SK-N-SH (cell line): ENCODE data around the gene ZIC1. TPM values are rescaled to one million over a fixed set of nuclear protein-coding genes. Genes with fewer than 3 reads are reported as not detected.

Source experiments
- CTCF ChIA-PET: fragments of 300-600, 350-600 bp; formaldehyde crosslinking; extraction: SDS; loops from one replicate; lab custom pipeline; 2021; lab: Yijun Ruan, JAX
- POLR2A ChIA-PET: fragments of 350-600 bp; sonication (Branson Sonifier 250); formaldehyde crosslinking; extraction: SDS; loops from one replicate; lab custom pipeline; 2020; ENCODE audit warnings: antibody characterized with exemption, inconsistent platforms; lab: Yijun Ruan, JAX
- DNase-seq: peaks from one replicate; pipeline ENCODE4 v3.0.0; 2012
- H2AFZ ChIP-seq: fragments of 200-600 bp; sonication (generic); 2 replicates; pipeline ENCODE4 v1.8.1; 2016; ENCODE audit warnings: antibody characterized with exemption, mild to moderate bottlenecking, low read depth
- H3F3A ChIP-seq: fragments of 200-600 bp; sonication (generic); replicated peaks from 2 replicates; pipeline ENCODE3; 2016; ENCODE audit warnings: antibody characterized with exemption, mild to moderate bottlenecking; ENCODE audit not compliant: insufficient read depth
- H3K27ac ChIP-seq, 2 experiments: fragments of 200-500 bp in 1 of 2; fragments of 200-600 bp in 1 of 2; sonication (Bioruptor generic) in 1 of 2; sonication (generic), shearing (Covaris generic) in 1 of 2; 2 replicates each; pipeline versions ENCODE4 v1.5.1 to v1.6.1; 2014 to 2016; ENCODE audit warnings: low read depth in 2 of 2, inconsistent platforms in 1 of 2, low read length in 1 of 2, mild to moderate bottlenecking in 1 of 2, mixed read lengths in 1 of 2
- H3K27me3 ChIP-seq: fragments of 200-600 bp; sonication (generic), shearing (Covaris generic); 2 replicates; pipeline ENCODE4 v1.6.1; 2016; ENCODE audit warnings: mixed run types; ENCODE audit not compliant: insufficient read depth
- H3K36me3 ChIP-seq, 2 experiments: fragments of 200-500 bp in 1 of 2; fragments of 200-600 bp in 1 of 2; sonication (Bioruptor generic) in 1 of 2; sonication (generic) in 1 of 2; replicated peaks in 1 of 2; 2 replicates each; pipeline versions ENCODE3 to v1.5.1; 2014 to 2016; ENCODE audit warnings: low read length in 1 of 2, mild to moderate bottlenecking in 1 of 2; ENCODE audit not compliant: insufficient read depth in 2 of 2, control insufficient read depth in 1 of 2
- H3K4me1 ChIP-seq, 2 experiments: fragments of 200-500 bp in 1 of 2; fragments of 200-600 bp in 1 of 2; sonication (Bioruptor generic) in 1 of 2; sonication (generic), shearing (Covaris generic) in 1 of 2; 2 replicates each; pipeline versions ENCODE4 v1.5.1 to v1.6.1; 2014 to 2016; ENCODE audit warnings: low read depth in 1 of 2, low read length in 1 of 2, mixed run types in 1 of 2; ENCODE audit not compliant: insufficient read depth in 2 of 2, control insufficient read depth in 1 of 2
- H3K4me2 ChIP-seq: fragments of 200-600 bp; sonication (generic), shearing (Covaris generic); 2 replicates; pipeline ENCODE4 v1.6.1; 2017; ENCODE audit warnings: mixed run types
- H3K4me3 ChIP-seq, 2 experiments: fragments of 200-500 bp in 1 of 2; fragments of 200-600 bp in 1 of 2; sonication (Bioruptor generic) in 1 of 2; sonication (generic), shearing (Covaris generic) in 1 of 2; 2 replicates each; pipeline versions ENCODE4 v1.5.1 to v1.8.1; 2014 to 2016; ENCODE audit warnings: low read depth in 2 of 2, inconsistent platforms in 1 of 2, low read length in 1 of 2, mild to moderate bottlenecking in 1 of 2, mixed read lengths in 1 of 2, moderate library complexity in 1 of 2
- H3K79me2 ChIP-seq: fragments of 200-600 bp; sonication (generic); 2 replicates; pipeline ENCODE4 v1.8.1; 2017; ENCODE audit warnings: mild to moderate bottlenecking; ENCODE audit not compliant: insufficient read depth
- H3K9ac ChIP-seq: fragments of 200-600 bp; sonication (generic); 2 replicates; pipeline ENCODE4 v1.6.1; 2017; ENCODE audit warnings: mixed run types
- H3K9me2 ChIP-seq: fragments of 200-600 bp; sonication (generic); 2 replicates; pipeline ENCODE4 v1.6.1; 2017; ENCODE audit warnings: mixed run types
- H3K9me3 ChIP-seq: fragments of 200-600 bp; sonication (generic); 2 replicates; pipeline ENCODE4 v1.6.1; 2017; ENCODE audit warnings: mixed run types, mild to moderate bottlenecking, moderate library complexity
- H4K20me1 ChIP-seq: fragments of 200-600 bp; sonication (generic); 2 replicates; pipeline ENCODE4 v1.6.1; 2017; ENCODE audit warnings: mild to moderate bottlenecking, mixed run types; ENCODE audit not compliant: insufficient read depth
- CHD2 ChIP-seq: fragments of 150-350 bp; IDR thresholded peaks from 2 replicates; pipeline ENCODE4 v1.6.1; 2018; ENCODE audit warnings: low read length; ENCODE audit not compliant: partially characterized antibody
- ELF1 ChIP-seq: IDR thresholded peaks from 2 replicates; pipeline ENCODE4 v1.4.0; 2012
- EZH2phosphoT487 ChIP-seq: fragments of 200-600 bp; sonication (generic); IDR thresholded peaks from 2 replicates; pipeline ENCODE4 v1.6.1; 2017; ENCODE audit warnings: low read depth, mixed run types, mild to moderate bottlenecking, antibody characterized with exemption, moderate library complexity, borderline replicate concordance
- FOXJ3 ChIP-seq: sonication (generic); formaldehyde crosslinking; IDR thresholded peaks from 2 replicates; pipeline ENCODE4 v1.5.1; 2020; ENCODE audit warnings: mild to moderate bottlenecking, missing genetic modification reagents
- FOXM1 ChIP-seq: IDR thresholded peaks from 2 replicates; pipeline ENCODE4 v1.4.0; 2012; ENCODE audit warnings: low read depth, mild to moderate bottlenecking
- JUND ChIP-seq: IDR thresholded peaks from 2 replicates; pipeline ENCODE4 v1.4.0; 2012
- MAX ChIP-seq: IDR thresholded peaks from 2 replicates; pipeline ENCODE4 v1.4.0; 2012; ENCODE audit warnings: low read depth
- MEF2A ChIP-seq: IDR thresholded peaks from 2 replicates; pipeline ENCODE4 v1.4.0; 2012; ENCODE audit warnings: low read depth, borderline replicate concordance
- NFIC ChIP-seq: IDR thresholded peaks from 2 replicates; pipeline ENCODE4 v1.4.0; 2012; ENCODE audit warnings: borderline replicate concordance
- NRF1 ChIP-seq: IDR thresholded peaks from 2 replicates; pipeline ENCODE4 v1.6.1; 2012; ENCODE audit warnings: low read depth, mild to moderate bottlenecking, low read length
- RAD21 ChIP-seq: IDR thresholded peaks from 2 replicates; pipeline ENCODE4 v1.6.1; 2012; ENCODE audit warnings: mild to moderate bottlenecking, low read length
- REST ChIP-seq: IDR thresholded peaks from 2 replicates; pipeline ENCODE4 v1.6.1; 2012; ENCODE audit warnings: mild to moderate bottlenecking, low read depth, low read length, moderate library complexity
- RFX5 ChIP-seq: IDR thresholded peaks from 2 replicates; pipeline ENCODE4 v1.6.1; 2012; ENCODE audit warnings: mild to moderate bottlenecking, improper control_type of control experiment, low read length
- SMC3 ChIP-seq: IDR thresholded peaks from 2 replicates; pipeline ENCODE4 v1.6.1; 2012; ENCODE audit warnings: low read depth, low read length, improper control_type of control experiment
- TAF1 ChIP-seq: IDR thresholded peaks from 2 replicates; pipeline ENCODE4 v1.6.1; 2012; ENCODE audit warnings: low read depth, mild to moderate bottlenecking, low read length, moderate library complexity, borderline replicate concordance
- TCF12 ChIP-seq: IDR thresholded peaks from 2 replicates; pipeline ENCODE4 v1.4.0; 2012
- TEAD4 ChIP-seq: IDR thresholded peaks from 2 replicates; pipeline ENCODE4 v1.4.0; 2012; ENCODE audit warnings: mild to moderate bottlenecking, borderline replicate concordance; ENCODE audit not compliant: insufficient read depth
- USF1 ChIP-seq: IDR thresholded peaks from 2 replicates; pipeline ENCODE4 v1.4.0; 2012; ENCODE audit warnings: low read depth, borderline replicate concordance
- USF2 ChIP-seq: fragments of 150-350 bp; IDR thresholded peaks from 2 replicates; pipeline ENCODE4 v1.6.1; 2017; ENCODE audit warnings: antibody characterized with exemption, low read length, low read depth, borderline replicate concordance
- YY1 ChIP-seq: IDR thresholded peaks from 2 replicates; pipeline ENCODE4 v1.4.0; 2012; ENCODE audit warnings: low read depth, mild to moderate bottlenecking
- ZBTB33 ChIP-seq: IDR thresholded peaks from 2 replicates; pipeline ENCODE4 v1.4.0; 2012; ENCODE audit warnings: low read depth, borderline replicate concordance
- WGBS: methylation state at CpG from one replicate; pipeline ENCODE4 v1.1.6; 2017; ENCODE audit warnings: low lambda C conversion rate; 5-methylcytosine and 5-hydroxymethylcytosine counted together
- polyA plus RNA-seq, 3 experiments: library from polyadenylated mRNA; depleted of rRNA; stranded (reverse); fragments of >200 nt; gene quantifications; 2 replicates each; pipeline ENCODE4 v1.2.3, GENCODE V29; 2012

Gene ZIC1
- polyA plus RNA-seq, 1 of the 3 experiments (the other 2 are of a cell fraction) = 16.7 TPM

- TF ChIP-seq RAD21 = no peak
- TF ChIP-seq NFIC = no peak
- no peak for TF ChIP-seq ELF1
- no peak for TF ChIP-seq SMC3
- no peak for TF ChIP-seq FOXM1
- no peak for TF ChIP-seq TAF1
- TF ChIP-seq MAX = no peak
- TF ChIP-seq NRF1 = no peak
- TF ChIP-seq ZBTB33 = no peak
Observed at GRCh38 chr3:147389717-147390116, 19.4 kb upstream of the ZIC1 start (continued).

- CTCF ChIA-PET = interaction anchor here (1.4 to 1.8 kb wide), 5 partner anchors 17 to 976 kb away, joined by 4 to 11 read pairs (median 5); no protein-coding TSS in a partner anchor
- POLR2A ChIA-PET = interaction anchor here (1.0 kb wide), 1 partner anchor 702 kb away, joined by 3 read pairs; no protein-coding TSS in a partner anchor
- H3K9me3 ChIP-seq = no peaks in the 10 kb centered on the region
- peaks cover 50% of the 10 kb centered on the region for H3K27me3 ChIP-seq
- no peak overlapping the region for H3K4me2 ChIP-seq
- H2AFZ ChIP-seq = no peak overlapping the region
- H3K9me2 ChIP-seq = no peaks in the 10 kb centered on the region
- no peaks in the 10 kb centered on the region for H4K20me1 ChIP-seq
- peaks cover 0 to 2% of the 10 kb centered on the region in 2 experiments; a peak in 1 of 4 replicates for H3K4me1 ChIP-seq
- H3K4me3 ChIP-seq = no peak overlapping the region; a peak in 1 of 4 replicates
- H3K9ac ChIP-seq = no peak overlapping the region
- H3F3A ChIP-seq = no peaks in the 10 kb centered on the region
- WGBS = 66% methylated on average over 39 of the region's 77 CpGs
- TF ChIP-seq CHD2 (no peak), USF2 (no peak), RFX5 (no peak), YY1 (no peak), USF1 (no peak), SMC3 (no peak), REST (no peak), FOXM1 (no peak), TEAD4 (no peak), EZH2phosphoT487 (no peak), TCF12 (no peak), JUND (no peak), MEF2A (no peak), FOXJ3 (CRISPR knock-in tag) (no peak), ELF1 (no peak)
- H3K79me2 ChIP-seq = peaks cover 26% of the 10 kb centered on the region; the same call in 1 of the 2 replicates
- H3K36me3 ChIP-seq = no peaks in the 10 kb centered on the region
- DNase-seq = no peak
- H3K27ac ChIP-seq = no peak overlapping the region
Observed at GRCh38 chr3:147390589-147391569, 18.3 kb upstream of the ZIC1 start.
